Measurements from ENCODE around the gene PRRC2C. TPM values are rescaled to one million over a fixed set of nuclear protein-coding genes. Genes with fewer than 3 reads are reported as not detected.
"Not testable (repeated sequence)": the region's sequence is repeated elsewhere in the genome, so short reads cannot be mapped to it uniquely, and the experiment has no call there.

PRRC2C gene
- polyA plus RNA-seq, 1 of the 3 experiments (the other 2 are of a cell fraction) = 39.9 TPM

GRCh38 chr1:171597203-171597602, 111.9 kb downstream of the PRRC2C start:
- 96% methylated on average over 1 of the region's 1 CpG for WGBS (ENCODE audit: low lambda C conversion rate)
- peaks cover 18% of the 10 kb centered on the region for H3F3A ChIP-seq (replicated peaks; ENCODE audit: insufficient read depth)
- peaks cover 23 to 25% of the 10 kb centered on the region in 2 experiments for H3K36me3 ChIP-seq (replicated peaks in 1 of 2; ENCODE audit: control insufficient read depth in 1 of 2, insufficient read depth in 2 of 2, low read length in 1 of 2)
- 0 out of 4 replicates have a peak, but pooled peaks cover 0 to 7% of the 10 kb centered on the region in 2 experiments for H3K4me1 ChIP-seq (ENCODE audit: control insufficient read depth in 1 of 2, insufficient read depth in 2 of 2, low read depth in 1 of 2, low read length in 1 of 2)
- no peaks in the 10 kb centered on the region for H3K9me2 ChIP-seq
- no peaks in the 10 kb centered on the region for H3K27me3 ChIP-seq (ENCODE audit: insufficient read depth)
- no peak overlapping the region for H3K27ac ChIP-seq (ENCODE audit: low read depth in 2 of 2, low read length in 1 of 2)
- no peak for DNase-seq
- H2AFZ ChIP-seq (ENCODE audit: low read depth) = no peak overlapping the region
- TF ChIP-seq SIN3A (IDR thresholded peaks at IDR 0.05; ENCODE audit: borderline replicate concordance, low read depth, low read length) = no peak
- TF ChIP-seq EZH2phosphoT487 (IDR thresholded peaks at IDR 0.05; ENCODE audit: borderline replicate concordance, low read depth) = no peak
- TF ChIP-seq USF2 (IDR thresholded peaks at IDR 0.05; ENCODE audit: borderline replicate concordance, low read depth, low read length) = no peak
- no peak for TF ChIP-seq SMC3 (IDR thresholded peaks at IDR 0.05; ENCODE audit: low read depth, low read length)
- no peak for TF ChIP-seq GATA2 (CRISPR knock-in tag; IDR thresholded peaks at IDR 0.05)
- TF ChIP-seq RFX5 (IDR thresholded peaks at IDR 0.05; ENCODE audit: low read length) = no peak
- no peak for TF ChIP-seq FOSL2 (IDR thresholded peaks at IDR 0.05; ENCODE audit: borderline replicate concordance, low read depth)
- no peak for TF ChIP-seq POLR2AphosphoS5 (IDR thresholded peaks at IDR 0.05; ENCODE audit: low read depth, low read length)
- TF ChIP-seq TCF12 (IDR thresholded peaks at IDR 0.05) = no peak
- TF ChIP-seq NFIC (IDR thresholded peaks at IDR 0.05; ENCODE audit: borderline replicate concordance) = no peak
- no peak for TF ChIP-seq JUND (IDR thresholded peaks at IDR 0.05)
- no peak for TF ChIP-seq RXRA (IDR thresholded peaks at IDR 0.05; ENCODE audit: borderline replicate concordance, low read depth)
- no peak for TF ChIP-seq FOXJ3 (CRISPR knock-in tag; IDR thresholded peaks at IDR 0.05)
- no peak for TF ChIP-seq MEF2A (IDR thresholded peaks at IDR 0.05; ENCODE audit: borderline replicate concordance, low read depth)
- TF ChIP-seq YY1 (IDR thresholded peaks at IDR 0.05; ENCODE audit: low read depth) = no peak
- TF ChIP-seq USF1 (IDR thresholded peaks at IDR 0.05; ENCODE audit: borderline replicate concordance, low read depth) = no peak
- no peak for TF ChIP-seq MXI1 (IDR thresholded peaks at IDR 0.05; ENCODE audit: low read depth, low read length)
- TF ChIP-seq ELF1 (IDR thresholded peaks at IDR 0.05) = no peak
- TF ChIP-seq RAD21 (IDR thresholded peaks at IDR 0.05; ENCODE audit: low read length) = no peak
- no peak overlapping the region for H3K9ac ChIP-seq
- CTCF ChIA-PET = no interaction called here
- no peaks in the 10 kb centered on the region for H3K79me2 ChIP-seq (ENCODE audit: insufficient read depth)
- no peaks in the 10 kb centered on the region for H3K9me3 ChIP-seq
- H3K4me3 ChIP-seq (ENCODE audit: low read depth in 2 of 2, low read length in 1 of 2) = no peak overlapping the region
- no peak overlapping the region for H3K4me2 ChIP-seq
- POLR2A ChIA-PET = no interaction called here
- H4K20me1 ChIP-seq (ENCODE audit: insufficient read depth) = no peaks in the 10 kb centered on the region

GRCh38 chr1:171600310-171600709, 115.0 kb downstream of the PRRC2C start:
- H4K20me1 ChIP-seq (ENCODE audit: insufficient read depth); H3K9me2 ChIP-seq; H3K27ac ChIP-seq (ENCODE audit: low read depth in 2 of 2, low read length in 1 of 2); H3K4me3 ChIP-seq (ENCODE audit: low read depth in 2 of 2, low read length in 1 of 2); H3K4me2 ChIP-seq; H3K4me1 ChIP-seq (ENCODE audit: control insufficient read depth in 1 of 2, insufficient read depth in 2 of 2, low read depth in 1 of 2, low read length in 1 of 2); H3K27me3 ChIP-seq (ENCODE audit: insufficient read depth); H3K9ac ChIP-seq; H2AFZ ChIP-seq (ENCODE audit: low read depth); CTCF ChIA-PET; DNase-seq; POLR2A ChIA-PET; H3K79me2 ChIP-seq (ENCODE audit: insufficient read depth); H3K9me3 ChIP-seq: not testable (repeated sequence)
- peaks cover 12% of the 10 kb centered on the region for H3F3A ChIP-seq (replicated peaks; ENCODE audit: insufficient read depth)
- H3K36me3 ChIP-seq (replicated peaks in 1 of 2; ENCODE audit: control insufficient read depth in 1 of 2, insufficient read depth in 2 of 2, low read length in 1 of 2) = peaks cover 8 to 12% of the 10 kb centered on the region in 2 experiments
- 96% methylated on average over 2 of the region's 2 CpGs for WGBS (ENCODE audit: low lambda C conversion rate)

Data from SK-N-SH (cell line).